H1 (cell line): ENCODE results near the gene ZMAT1. TPM values are rescaled to one million over a fixed set of nuclear protein-coding genes. Genes with fewer than 3 reads are reported as not detected.
A peak's percentile ranks its signal among the peaks of the same experiment; 100 is the strongest.

ENCODE experiments used
- CTCF ChIA-PET: fragments of 300-600 bp; sonication (Branson Sonifier 250); formaldehyde crosslinking; loops from one replicate; lab custom pipeline; 2021; ENCODE audit not compliant: partially characterized antibody; lab: Charles Lee
- POLR2A ChIA-PET: fragments of 300-600 bp; sonication (Branson Sonifier 250); formaldehyde crosslinking; loops from one replicate; lab custom pipeline; 2021; ENCODE audit warnings: inconsistent platforms; ENCODE audit not compliant: partially characterized antibody; lab: Charles Lee
- DNase-seq, 2 experiments: peaks; one replicate each; pipeline versions ENCODE4 v3.0.0 to v3.0.0-alpha.2; 2010 to 2022; ENCODE audit warnings: low spot score in 2 of 2, low read depth in 1 of 2, mixed read lengths in 1 of 2
- FAIRE-seq: peaks from 2 replicates; lab custom pipeline; 2011; peaks lifted over from hg19 to GRCh38; lab: Jason Lieb, UNC
- H2AFZ ChIP-seq: 2 replicates; pipeline ENCODE4 v1.8.1; 2012; ENCODE audit warnings: low read length, inconsistent platforms
- H2AK5ac ChIP-seq: 2 replicates; pipeline ENCODE4 v1.6.1; 2013; ENCODE audit warnings: low read depth, low read length
- H2BK120ac ChIP-seq: replicated peaks from 2 replicates; pipeline ENCODE3; 2013; ENCODE audit warnings: low read depth, low read length, inconsistent platforms
- H2BK12ac ChIP-seq: 2 replicates; pipeline ENCODE4 v1.6.1; 2013; ENCODE audit warnings: low read depth, low read length
- H2BK15ac ChIP-seq: 2 replicates; pipeline ENCODE4 v1.6.1; 2013; ENCODE audit warnings: low read length
- H2BK20ac ChIP-seq: 2 replicates; pipeline ENCODE4 v1.6.1; 2013; ENCODE audit warnings: low read length
- H2BK5ac ChIP-seq: 2 replicates; pipeline ENCODE4 v1.6.1; 2013; ENCODE audit warnings: low read depth, low read length
- H3K14ac ChIP-seq: 2 replicates; pipeline ENCODE4 v1.6.1; 2013; ENCODE audit warnings: inconsistent platforms; ENCODE audit not compliant: insufficient read length
- H3K18ac ChIP-seq: 2 replicates; pipeline ENCODE4 v1.6.1; 2013; ENCODE audit warnings: low read length; ENCODE audit errors: extremely low read depth
- H3K23ac ChIP-seq: 2 replicates; pipeline ENCODE4 v1.6.1; 2013; ENCODE audit warnings: inconsistent platforms; ENCODE audit not compliant: insufficient read length
- H3K23me2 ChIP-seq: 2 replicates; pipeline ENCODE4 v1.6.1; 2013; ENCODE audit warnings: low read depth, low read length
- H3K27ac ChIP-seq: 2 replicates; pipeline ENCODE4 v1.6.1; 2011; ENCODE audit warnings: low read depth, low read length, inconsistent platforms
- H3K27me3 ChIP-seq, 4 experiments: replicated peaks in 1 of 4; 1 replicate in 1 of 4; 2 replicates in 3 of 4; pipeline versions ENCODE4 v1.6.1 to v1.8.1; 2011 to 2013; ENCODE audit warnings: low read length in 3 of 4, mild to moderate bottlenecking in 3 of 4, inconsistent platforms in 2 of 4, mixed read lengths in 2 of 4, moderate library complexity in 1 of 4; ENCODE audit not compliant: control insufficient read depth in 3 of 4, insufficient read depth in 3 of 4; ENCODE audit errors: extremely low read depth in 1 of 4
- H3K36me3 ChIP-seq, 4 experiments: 2 replicates each; pipeline versions ENCODE4 v1.6.1 to v1.8.1; 2011 to 2013; ENCODE audit warnings: mild to moderate bottlenecking in 4 of 4, low read length in 3 of 4, moderate library complexity in 2 of 4, control low read depth in 1 of 4, inconsistent platforms in 1 of 4; ENCODE audit not compliant: insufficient read depth in 4 of 4, control insufficient read depth in 2 of 4
- H3K4ac ChIP-seq: replicated peaks from 2 replicates; pipeline ENCODE3; 2013; ENCODE audit warnings: low read length, low read depth, mixed read lengths, inconsistent platforms; ENCODE audit not compliant: insufficient read length
- H3K4me1 ChIP-seq, 4 experiments: replicated peaks in 1 of 4; 1 replicate in 1 of 4; 2 replicates in 3 of 4; pipeline versions ENCODE4 v1.6.1 to v1.8.1; 2011 to 2013; ENCODE audit warnings: low read length in 3 of 4, inconsistent platforms in 2 of 4, mixed read lengths in 1 of 4; ENCODE audit not compliant: insufficient read depth in 4 of 4, control insufficient read depth in 3 of 4
- H3K4me2 ChIP-seq, 2 experiments: 2 replicates each; pipeline versions ENCODE4 v1.6.1 to v1.8.1; 2011 to 2013; ENCODE audit warnings: low read depth in 2 of 2, low read length in 2 of 2, control low read depth in 1 of 2, inconsistent platforms in 1 of 2, mild to moderate bottlenecking in 1 of 2; ENCODE audit not compliant: insufficient read depth in 1 of 2
- H3K4me3 ChIP-seq, 4 experiments: fragments of 200-600, 300-600 bp in 1 of 4; sonication (generic), shearing (Covaris generic), sonication (Bioruptor Twin) in 1 of 4; 2 replicates each; pipeline versions ENCODE4 v1.5.1 to v1.8.1; 2011 to 2016; ENCODE audit warnings: low read length in 4 of 4, low read depth in 3 of 4, control low read depth in 2 of 4, inconsistent platforms in 2 of 4, mild to moderate bottlenecking in 2 of 4, mixed read lengths in 1 of 4, moderate library complexity in 1 of 4; ENCODE audit not compliant: insufficient read depth in 2 of 4; ENCODE audit errors: extremely low read depth in 1 of 4
- H3K56ac ChIP-seq: replicated peaks from 2 replicates; pipeline ENCODE3; 2013; ENCODE audit warnings: low read depth, mild to moderate bottlenecking, mixed read lengths, low read length, inconsistent platforms; ENCODE audit not compliant: insufficient read length
- H3K79me1 ChIP-seq: 2 replicates; pipeline ENCODE4 v1.6.1; 2013; ENCODE audit warnings: low read depth, low read length, control low read depth
- H3K79me2 ChIP-seq, 2 experiments: 2 replicates each; pipeline versions ENCODE4 v1.6.1 to v1.8.1; 2012 to 2013; ENCODE audit warnings: low read length in 2 of 2, mild to moderate bottlenecking in 2 of 2, inconsistent platforms in 1 of 2; ENCODE audit not compliant: insufficient read depth in 2 of 2, control insufficient read depth in 1 of 2
- H3K9ac ChIP-seq, 4 experiments: replicated peaks in 1 of 4; 1 replicate in 1 of 4; 2 replicates in 3 of 4; pipeline versions ENCODE4 v1.6.1 to v1.8.1; 2011 to 2013; ENCODE audit warnings: low read depth in 3 of 4, low read length in 3 of 4, control low read depth in 2 of 4, mild to moderate bottlenecking in 2 of 4, moderate library complexity in 2 of 4, inconsistent platforms in 1 of 4; ENCODE audit errors: extremely low read depth in 1 of 4
- H3K9me3 ChIP-seq, 2 experiments: 2 replicates each; pipeline versions ENCODE4 v1.6.1 to v1.8.1; 2012 to 2013; ENCODE audit warnings: mild to moderate bottlenecking in 2 of 2, moderate library complexity in 2 of 2, control low read depth in 1 of 2, inconsistent platforms in 1 of 2, low read depth in 1 of 2, low read length in 1 of 2, mixed read lengths in 1 of 2; ENCODE audit not compliant: insufficient read depth in 2 of 2
- H4K20me1 ChIP-seq, 2 experiments: replicated peaks in 1 of 2; 2 replicates each; pipeline versions ENCODE3 to v1.8.1; 2011 to 2013; ENCODE audit warnings: inconsistent platforms in 2 of 2, low read length in 2 of 2, mild to moderate bottlenecking in 1 of 2; ENCODE audit not compliant: insufficient read depth in 2 of 2, control insufficient read depth in 1 of 2
- H4K5ac ChIP-seq: 2 replicates; pipeline ENCODE4 v1.6.1; 2013; ENCODE audit warnings: low read length, low read depth, mixed read lengths, inconsistent platforms; ENCODE audit not compliant: insufficient read length
- H4K8ac ChIP-seq: 2 replicates; pipeline ENCODE4 v1.8.0; 2013; ENCODE audit warnings: mild to moderate bottlenecking, moderate library complexity, low read length, inconsistent platforms; ENCODE audit not compliant: insufficient read depth; ENCODE audit errors: extremely low read depth
- H4K91ac ChIP-seq: replicated peaks from 2 replicates; pipeline ENCODE3; 2013; ENCODE audit warnings: low read length, mixed read lengths, inconsistent platforms; ENCODE audit not compliant: insufficient read length
- ASH2L ChIP-seq: fragments of 200-600, 300-600 bp; sonication (generic); IDR thresholded peaks from one replicate; pipeline ENCODE4 v1.7.1; 2017; ENCODE audit warnings: low read length
- E2F6 ChIP-seq: IDR thresholded peaks from 2 replicates; pipeline ENCODE4 v1.6.1; 2012; ENCODE audit warnings: inconsistent platforms
- GABPA ChIP-seq: IDR thresholded peaks from 2 replicates; pipeline ENCODE4 v1.6.1; 2011; ENCODE audit warnings: mild to moderate bottlenecking, low read length, moderate library complexity, borderline replicate concordance; ENCODE audit not compliant: insufficient read depth
- KDM5A ChIP-seq: fragments of 200-600 bp; IDR thresholded peaks from 2 replicates; pipeline ENCODE4 v1.7.1; 2012; ENCODE audit warnings: mild to moderate bottlenecking, low read length, inconsistent platforms, mixed read lengths
- MAX ChIP-seq: IDR thresholded peaks from 2 replicates; pipeline ENCODE4 v1.6.1; 2012; ENCODE audit warnings: inconsistent platforms
- POU5F1 ChIP-seq: IDR thresholded peaks from 2 replicates; pipeline ENCODE4 v1.6.1; 2011; ENCODE audit warnings: low read depth, mild to moderate bottlenecking, low read length, moderate library complexity
- WGBS, 2 experiments: shearing (Covaris generic) in 1 of 2; methylation state at CpG; one replicate each; pipeline versions ENCODE4 v1.1.6 to v1.1.7; 2013 to 2015; ENCODE audit warnings: low lambda C conversion rate in 2 of 2, mixed read lengths in 2 of 2, inconsistent platforms in 1 of 2, low coverage in 1 of 2, missing lambda C conversion rate in 1 of 2; ENCODE audit not compliant: insufficient replicate concordance in 2 of 2, insufficient coverage in 1 of 2, insufficient read length in 1 of 2; ENCODE audit errors: extremely low coverage in 1 of 2, missing lambda C conversion rate in 1 of 2; 5-methylcytosine and 5-hydroxymethylcytosine counted together
- polyA plus RNA-seq, 7 experiments: library from polyadenylated mRNA; depleted of rRNA in 3 of 7; stranded (reverse) in 5 of 7; unstranded in 2 of 7; fragments of >200 nt in 5 of 7; fragments of 200-250 nt in 2 of 7; gene quantifications; 1 replicate in 5 of 7; 2 replicates in 1 of 7; 4 replicates in 1 of 7; pipeline versions ENCODE4 v1.2.1 to v1.2.3, GENCODE V29; 2011 to 2013; ENCODE audit warnings: missing spikeins in 2 of 7, mixed read lengths in 2 of 7
- total RNA-seq: library from RNA; stranded (reverse); fragmentation: NEBNext Ultra II Directional; extraction: Animal tissue kit (Norgen Biotek cat#: 25700); gene quantifications from 2 replicates; pipeline ENCODE4 v1.2.1, GENCODE V29; 2021

The ZMAT1 gene
- total and polyA plus RNA-seq, 2 of the 8 experiments (the other 6 are each of a cell fraction or from before 2014, with no cell fraction given) = 1.3 to 1.4 TPM

GRCh38 chrX:101932249-101932570, 383 bp upstream of the ZMAT1 start:
- Histone ChIP-seq H3K23me2 (0 out of 2 replicates have a peak, but pooled peaks cover 2% of the 10 kb centered on the region), H2BK12ac (no peak overlapping the region), H3K4me3 (peak overlapping the region in 1 of 4 experiments; percentile 77; a peak in 1 of 8 replicates), H2AK5ac (no peak overlapping the region), H2BK5ac (no peak overlapping the region), H3K9me3 (peaks cover 0 to 10% of the 10 kb centered on the region in 2 experiments; a peak in 2 of 4 replicates), H2BK15ac (no peak overlapping the region), H2BK20ac (no peak overlapping the region), H3K23ac (no peak overlapping the region), H3K4ac (no peak overlapping the region), H3K4me2 (no peak overlapping the region), H3K36me3 (no peaks in the 10 kb centered on the region; a peak in 1 of 8 replicates), H3K9ac (no peak overlapping the region), H4K20me1 (no peaks in the 10 kb centered on the region), H4K8ac (no peak overlapping the region), H3K56ac (no peak overlapping the region), H2BK120ac (no peak overlapping the region), H3K14ac (no peak overlapping the region), H3K27ac (no peak overlapping the region), H4K91ac (no peak overlapping the region), H4K5ac (no peak overlapping the region), H3K79me1 (no peaks in the 10 kb centered on the region), H2AFZ (no peak overlapping the region), H3K27me3 (peaks cover 0 to 9% (median under 1%) of the 10 kb centered on the region in 4 experiments; a peak in 2 of 7 replicates), H3K18ac (no peak overlapping the region), H3K4me1 (peaks cover 0 to 4% (median 0%) of the 10 kb centered on the region in 4 experiments; a peak in 1 of 7 replicates), H3K79me2 (no peaks in the 10 kb centered on the region)
- POLR2A ChIA-PET = interaction anchor here (0.8 to 1.9 kb wide), 7 partner anchors 9 to 315 kb away, joined by 3 to 10 read pairs (median 6); partner anchors contain the start of gene ARMCX6
- peak; percentile 99 for TF ChIP-seq MAX
- TF ChIP-seq E2F6 = peak; percentile 99
- TF ChIP-seq KDM5A = no peak
- TF ChIP-seq POU5F1 = no peak
- TF ChIP-seq ASH2L = no peak
- TF ChIP-seq GABPA = no peak
- WGBS, 2 experiments = 16% methylated on average over 4 of the region's 8 CpGs; no CpG with 5 or more reads in 1 of the 2 experiments
- FAIRE-seq (no peak), DNase-seq (no peak)
- CTCF ChIA-PET = no interaction called here
